Adrenal gland (tissue), 5 donors: Measurements from ENCODE around the gene TMEM63C.

Experiments used
- POLR2A ChIP-seq, 2 donors: fragments of 450-650 bp; IDR thresholded peaks; one replicate each; pipeline ENCODE4 v1.6.1; 2017; ENCODE audit warnings: antibody characterized with exemption in 2 of 2, mild to moderate bottlenecking in 2 of 2, moderate library complexity in 1 of 2
- TF ChIP-seq, protein P1 (sequence below), 6 experiments: fragments of 450-650 bp in 4 of 6; fragments of 200-600 bp in 2 of 6; sonication (generic) in 1 of 6; IDR thresholded peaks; 1 replicate in 5 of 6; 2 replicates in 1 of 6; pipeline versions ENCODE4 v1.5.1 to v1.8.0; 2016 to 2021; ENCODE audit warnings: antibody characterized with exemption in 6 of 6, mild to moderate bottlenecking in 2 of 6, moderate library complexity in 1 of 6
- donor health status: DM: no; HTN: no; CAD: no.

DNA sequence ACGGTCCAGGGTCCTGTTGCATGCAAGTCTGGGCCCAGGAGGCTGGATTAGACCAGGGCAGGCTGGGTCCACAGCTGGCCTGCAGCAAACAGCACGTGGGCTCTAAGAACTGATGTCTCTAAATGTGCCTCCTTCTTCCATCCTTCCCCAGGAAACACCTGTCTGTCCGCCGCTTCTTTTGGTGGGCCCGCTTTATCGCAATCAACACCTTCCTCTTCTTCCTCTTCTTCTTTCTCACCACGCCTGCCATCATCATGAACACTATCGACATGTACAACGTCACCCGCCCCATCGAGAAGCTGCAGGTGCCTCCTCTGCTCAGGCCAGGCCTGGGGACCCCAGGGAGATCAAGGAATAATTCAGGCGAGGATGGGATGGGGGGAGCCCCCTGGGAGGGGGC is 61.2 kb downstream of the TMEM63C start:
- TF ChIP-seq, protein P1, sequence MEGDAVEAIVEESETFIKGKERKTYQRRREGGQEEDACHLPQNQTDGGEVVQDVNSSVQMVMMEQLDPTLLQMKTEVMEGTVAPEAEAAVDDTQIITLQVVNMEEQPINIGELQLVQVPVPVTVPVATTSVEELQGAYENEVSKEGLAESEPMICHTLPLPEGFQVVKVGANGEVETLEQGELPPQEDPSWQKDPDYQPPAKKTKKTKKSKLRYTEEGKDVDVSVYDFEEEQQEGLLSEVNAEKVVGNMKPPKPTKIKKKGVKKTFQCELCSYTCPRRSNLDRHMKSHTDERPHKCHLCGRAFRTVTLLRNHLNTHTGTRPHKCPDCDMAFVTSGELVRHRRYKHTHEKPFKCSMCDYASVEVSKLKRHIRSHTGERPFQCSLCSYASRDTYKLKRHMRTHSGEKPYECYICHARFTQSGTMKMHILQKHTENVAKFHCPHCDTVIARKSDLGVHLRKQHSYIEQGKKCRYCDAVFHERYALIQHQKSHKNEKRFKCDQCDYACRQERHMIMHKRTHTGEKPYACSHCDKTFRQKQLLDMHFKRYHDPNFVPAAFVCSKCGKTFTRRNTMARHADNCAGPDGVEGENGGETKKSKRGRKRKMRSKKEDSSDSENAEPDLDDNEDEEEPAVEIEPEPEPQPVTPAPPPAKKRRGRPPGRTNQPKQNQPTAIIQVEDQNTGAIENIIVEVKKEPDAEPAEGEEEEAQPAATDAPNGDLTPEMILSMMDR (IDR thresholded peaks at IDR 0.05): no peak
- TF ChIP-seq POLR2A (IDR thresholded peaks at IDR 0.05): no peak
